Suprapubic skin (tissue), 4 donors: ENCODE measurements around the gene CNP.
A peak's percentile ranks its signal among the peaks of the same experiment; 100 is the strongest.

Experiments
- CTCF ChIP-seq, 2 donors: fragments of 200-600 bp in 1 of 2; fragments of 450-650 bp in 1 of 2; sonication (generic) in 1 of 2; IDR thresholded peaks; one replicate each; pipeline ENCODE4 v1.5.1; 2016 to 2019; ENCODE audit warnings: antibody characterized with exemption in 2 of 2, mild to moderate bottlenecking in 1 of 2, moderate library complexity in 1 of 2
- POLR2A ChIP-seq, 2 donors: fragments of 450-650 bp; IDR thresholded peaks; one replicate each; pipeline ENCODE4 v1.6.1; 2017; ENCODE audit warnings: antibody characterized with exemption in 2 of 2, mild to moderate bottlenecking in 2 of 2, moderate library complexity in 2 of 2
- POLR2AphosphoS5 ChIP-seq, 3 donors: sonication (generic); formaldehyde crosslinking; IDR thresholded peaks; one replicate each; pipeline ENCODE4 v1.6.1; 2017; ENCODE audit warnings: antibody characterized with exemption in 3 of 3

- TF ChIP-seq POLR2AphosphoS5 (IDR thresholded peaks at IDR 0.05) (no peak), CTCF (IDR thresholded peaks at IDR 0.05) (peak; percentile 81 to 84), POLR2A (IDR thresholded peaks at IDR 0.05) (no peak)
Measured at GRCh38 chr17:41962768-41963434, 3.7 kb upstream of the CNP start.
